NCI-H187 treated with DMSO at 0.1 percent for 48 hours (cell line): ENCODE measurements around the gene PDAP1.
"Not testable (repeated sequence)": the region's sequence is repeated elsewhere in the genome, so short reads cannot be mapped to it uniquely, and the experiment has no call there.

Experiments
- DNase-seq: peaks from one replicate; lab custom pipeline; 2025; lab: John Stamatoyannopoulos, UW

PDAP1 gene

GRCh38 chr7:99350641-99351040 lies 57.8 kb downstream of the PDAP1 start:
- DNase-seq, result not testable (repeated sequence)
